Transverse colon (tissue), 4 donors: ENCODE results near the gene PRKAG3.

ENCODE experiments used
- CTCF ChIP-seq, 5 experiments: fragments of 200-600 bp in 3 of 5; fragments of 450-650 bp in 2 of 5; sonication (generic) in 3 of 5; IDR thresholded peaks; 1 replicate in 2 of 5; 2 replicates in 3 of 5; pipeline ENCODE4 v1.5.1; 2016 to 2017; ENCODE audit warnings: antibody characterized with exemption in 5 of 5, inconsistent platforms in 3 of 5, mild to moderate bottlenecking in 2 of 5, moderate library complexity in 1 of 5
- POLR2AphosphoS5 ChIP-seq, 3 donors: sonication (generic); formaldehyde crosslinking; IDR thresholded peaks; one replicate each; pipeline ENCODE4 v1.6.1; 2016; ENCODE audit warnings: antibody characterized with exemption in 3 of 3

DNA sequence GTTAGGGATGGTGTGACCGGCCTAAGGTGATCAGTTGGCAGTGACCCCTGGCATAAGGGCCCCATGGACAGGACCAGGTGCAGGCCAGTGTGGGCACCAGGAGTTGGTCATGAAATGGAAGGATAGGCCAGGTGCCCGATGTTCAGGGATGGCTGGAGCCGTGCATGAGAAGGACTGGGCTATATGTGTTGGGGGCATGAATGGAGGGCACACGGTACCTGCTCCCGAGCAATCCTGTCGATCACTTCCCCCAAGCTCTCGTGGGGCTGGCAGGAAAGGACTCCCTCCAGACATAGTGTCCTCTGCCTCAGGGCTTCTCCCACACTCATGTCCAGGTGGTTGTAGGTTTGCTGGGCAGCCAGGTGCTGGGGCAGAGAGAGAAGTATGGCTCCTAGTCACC is 7.6 kb downstream of the PRKAG3 start:
- no peak for TF ChIP-seq POLR2AphosphoS5 (IDR thresholded peaks at IDR 0.05)
- TF ChIP-seq CTCF (IDR thresholded peaks at IDR 0.05): no peak
